GM12891 (cell line): ENCODE results near the gene CRCP.

Source experiments
- POLR2A ChIP-seq: IDR thresholded peaks from 2 replicates; pipeline ENCODE4 v1.6.1; 2011; ENCODE audit warnings: low read depth, low read length, control low read depth
- POLR2AphosphoS5 ChIP-seq: IDR thresholded peaks from 2 replicates; pipeline ENCODE4 v1.6.1; 2011; ENCODE audit warnings: low read depth, low read length, control low read depth
- POU2F2 ChIP-seq: IDR thresholded peaks from 2 replicates; pipeline ENCODE4 v1.6.1; 2011; ENCODE audit warnings: low read depth, mild to moderate bottlenecking, control low read depth, low read length, moderate library complexity
- TAF1 ChIP-seq: IDR thresholded peaks from 2 replicates; pipeline ENCODE4 v1.6.1; 2011; ENCODE audit warnings: low read depth, low read length, control low read depth

GRCh38 chr7:66123175-66123528 is 8.5 kb downstream of the CRCP start:
- TF ChIP-seq POLR2A (no peak), POLR2AphosphoS5 (no peak), TAF1 (no peak), POU2F2 (no peak)
